IMR-90 (cell line): ENCODE measurements around the gene UGGT2. TPM values are rescaled to one million over a fixed set of nuclear protein-coding genes. Genes with fewer than 3 reads are reported as not detected.

Experiments used
- ATAC-seq: fragments of 200-7000 bp; cut with Tn5 transposase; 2 replicates; pipeline ENCODE4 v1.9.1; 2020; ENCODE audit warnings: low read depth, mild to moderate bottlenecking, moderate library complexity
- BruUV-seq: library from RNA; stranded (reverse); fragments of 400-500 nt; replicated peaks from 2 replicates; lab custom pipeline; 2021; lab: Mats Ljungman, UMichigan
- CTCF ChIA-PET: fragments of 300-600 bp; formaldehyde crosslinking; extraction: SDS; loops from one replicate; lab custom pipeline; 2021; ENCODE audit warnings: antibody characterized with exemption; lab: Yijun Ruan, JAX
- POLR2A ChIA-PET: fragments of 300-600 bp; sonication (Branson Sonifier 250); formaldehyde crosslinking; loops from one replicate; lab custom pipeline; 2022; ENCODE audit warnings: antibody characterized with exemption; ENCODE audit not compliant: unreplicated experiment; lab: Charles Lee
- DNase-seq: peaks from one replicate; pipeline ENCODE4 v3.0.0; 2013
- H2AFZ ChIP-seq: replicated peaks from 2 replicates; pipeline ENCODE3; 2013; ENCODE audit warnings: low read length, mild to moderate bottlenecking; ENCODE audit not compliant: poor library complexity
- H2AK5ac ChIP-seq: 2 replicates; pipeline ENCODE4 v1.6.1; 2013; ENCODE audit warnings: low read depth, low read length, inconsistent platforms
- H2AK9ac ChIP-seq: replicated peaks from 2 replicates; pipeline ENCODE3; 2013; ENCODE audit warnings: mild to moderate bottlenecking, low read depth, low read length, moderate library complexity; ENCODE audit not compliant: poor library complexity
- H2BK120ac ChIP-seq: 2 replicates; pipeline ENCODE4 v1.6.1; 2013; ENCODE audit warnings: low read depth, low read length, inconsistent platforms
- H2BK15ac ChIP-seq: 3 replicates; pipeline ENCODE4 v1.6.1; 2013; ENCODE audit warnings: low read depth, low read length, inconsistent platforms
- H2BK20ac ChIP-seq: 2 replicates; pipeline ENCODE4 v1.6.1; 2013; ENCODE audit warnings: low read depth, mild to moderate bottlenecking, inconsistent platforms, low read length, moderate library complexity
- H2BK5ac ChIP-seq: 2 replicates; pipeline ENCODE4 v1.6.1; 2013; ENCODE audit warnings: mild to moderate bottlenecking, low read depth, low read length, inconsistent platforms; ENCODE audit not compliant: poor library complexity, severe bottlenecking
- H3K14ac ChIP-seq: replicated peaks from 2 replicates; pipeline ENCODE4 v1.6.1; 2013; ENCODE audit warnings: low read depth, low read length, inconsistent platforms
- H3K18ac ChIP-seq: 2 replicates; pipeline ENCODE4 v1.6.1; 2013; ENCODE audit warnings: low read depth, low read length, control low read depth
- H3K23ac ChIP-seq: 2 replicates; pipeline ENCODE4 v1.6.1; 2013; ENCODE audit warnings: low read depth, low read length, inconsistent platforms
- H3K27ac ChIP-seq: 2 replicates; pipeline ENCODE4 v1.5.1; 2013; ENCODE audit warnings: mild to moderate bottlenecking, control low read depth, low read length; ENCODE audit not compliant: insufficient read depth
- H3K27me3 ChIP-seq: 2 replicates; pipeline ENCODE4 v1.6.1; 2013; ENCODE audit warnings: low read length; ENCODE audit not compliant: control insufficient read depth, insufficient read depth
- H3K36me3 ChIP-seq: 2 replicates; pipeline ENCODE4 v1.6.1; 2013; ENCODE audit warnings: low read length, mixed read lengths; ENCODE audit not compliant: control insufficient read depth, insufficient read depth
- H3K4ac ChIP-seq: 2 replicates; pipeline ENCODE4 v1.6.1; 2013; ENCODE audit warnings: low read depth, low read length, inconsistent platforms
- H3K4me1 ChIP-seq: 2 replicates; pipeline ENCODE4 v1.6.1; 2013; ENCODE audit warnings: low read length, mixed read lengths; ENCODE audit not compliant: control insufficient read depth, insufficient read depth
- H3K4me2 ChIP-seq: 2 replicates; pipeline ENCODE4 v1.6.1; 2013; ENCODE audit warnings: low read depth, mild to moderate bottlenecking, control low read depth, low read length, moderate library complexity
- H3K4me3 ChIP-seq: 2 replicates; pipeline ENCODE4 v1.5.1; 2013; ENCODE audit warnings: low read depth, mild to moderate bottlenecking, control low read depth, low read length, moderate library complexity; ENCODE audit not compliant: insufficient read depth
- H3K56ac ChIP-seq: 2 replicates; pipeline ENCODE4 v1.6.1; 2013; ENCODE audit warnings: low read length, inconsistent platforms; ENCODE audit not compliant: insufficient read depth; ENCODE audit errors: extremely low read depth
- H3K79me1 ChIP-seq, 2 experiments: 2 replicates each; pipeline ENCODE4 v1.6.1; 2013; ENCODE audit warnings: low read length in 2 of 2, inconsistent platforms in 1 of 2, low read depth in 1 of 2
- H3K9ac ChIP-seq: 2 replicates; pipeline ENCODE4 v1.6.1; 2013; ENCODE audit warnings: low read depth, low read length, control low read depth
- H3K9me1 ChIP-seq: 2 replicates; pipeline ENCODE4 v1.6.1; 2013; ENCODE audit warnings: low read length, inconsistent platforms; ENCODE audit not compliant: insufficient read depth
- H3K9me3 ChIP-seq: 2 replicates; pipeline ENCODE4 v1.6.1; 2013; ENCODE audit warnings: low read length; ENCODE audit not compliant: control insufficient read depth, insufficient read depth
- H4K20me1 ChIP-seq: 2 replicates; pipeline ENCODE4 v1.6.1; 2013; ENCODE audit warnings: low read length, inconsistent platforms; ENCODE audit not compliant: insufficient read depth
- H4K5ac ChIP-seq: 2 replicates; pipeline ENCODE4 v1.6.1; 2013; ENCODE audit warnings: mild to moderate bottlenecking, low read depth, low read length, control low read depth
- H4K8ac ChIP-seq, 2 experiments: 2 replicates each; pipeline ENCODE4 v1.6.1; 2013; ENCODE audit warnings: low read depth in 2 of 2, low read length in 2 of 2, control low read depth in 1 of 2, inconsistent platforms in 1 of 2
- H4K91ac ChIP-seq: 2 replicates; pipeline ENCODE4 v1.6.1; 2013; ENCODE audit warnings: low read depth, low read length, inconsistent platforms; ENCODE audit not compliant: insufficient read depth
- BHLHE40 ChIP-seq: fragments of 150-350 bp; IDR thresholded peaks from 2 replicates; pipeline ENCODE4 v1.6.1; 2016; ENCODE audit warnings: mild to moderate bottlenecking, low read depth, low read length
- CEBPB ChIP-seq: IDR thresholded peaks from 2 replicates; pipeline ENCODE4 v1.6.1; 2012; ENCODE audit warnings: low read depth, low read length, improper control_type of control experiment
- CHD1 ChIP-seq: IDR thresholded peaks from 2 replicates; pipeline ENCODE4 v1.6.1; 2012; ENCODE audit warnings: low read depth, low read length, improper control_type of control experiment
- FOS ChIP-seq: fragments of 150-350 bp; IDR thresholded peaks from 2 replicates; pipeline ENCODE4 v1.6.1; 2016; ENCODE audit warnings: low read depth, low read length
- MAFK ChIP-seq: IDR thresholded peaks from 2 replicates; pipeline ENCODE4 v1.6.1; 2012; ENCODE audit warnings: low read depth, low read length, improper control_type of control experiment
- MAZ ChIP-seq: IDR thresholded peaks from 2 replicates; pipeline ENCODE4 v1.6.1; 2012; ENCODE audit warnings: low read depth, mild to moderate bottlenecking, low read length, improper control_type of control experiment, moderate library complexity, borderline replicate concordance
- MXI1 ChIP-seq: IDR thresholded peaks from 2 replicates; pipeline ENCODE4 v1.6.1; 2012; ENCODE audit warnings: low read depth, mild to moderate bottlenecking, low read length, moderate library complexity, borderline replicate concordance
- NFE2L2 ChIP-seq: fragments of 150-350 bp; IDR thresholded peaks from 2 replicates; pipeline ENCODE4 v1.6.1; 2016; ENCODE audit warnings: low read depth, mild to moderate bottlenecking, low read length
- POLR2A ChIP-seq: IDR thresholded peaks from 2 replicates; pipeline ENCODE4 v1.6.1; 2012; ENCODE audit warnings: mild to moderate bottlenecking, low read depth, low read length
- RAD21 ChIP-seq: IDR thresholded peaks from 2 replicates; pipeline ENCODE4 v1.6.1; 2012; ENCODE audit warnings: low read length, improper control_type of control experiment
- RCOR1 ChIP-seq: IDR thresholded peaks from 2 replicates; pipeline ENCODE4 v1.6.1; 2012; ENCODE audit warnings: mild to moderate bottlenecking, low read length, improper control_type of control experiment; ENCODE audit not compliant: insufficient replicate concordance
- RFX5 ChIP-seq: IDR thresholded peaks from 2 replicates; pipeline ENCODE4 v1.8.0; 2012; ENCODE audit warnings: low read depth, mild to moderate bottlenecking, low read length, moderate library complexity
- SMC3 ChIP-seq: fragments of 150-350 bp; IDR thresholded peaks from 2 replicates; pipeline ENCODE4 v1.6.1; 2016; ENCODE audit warnings: low read depth, mild to moderate bottlenecking, antibody characterized with exemption, low read length, moderate library complexity
- WGBS, 2 experiments: methylation state at CpG; one replicate each; pipeline versions ENCODE4 v1.1.5 to v1.1.7; 2013; ENCODE audit warnings: missing lambda C conversion rate in 2 of 2; ENCODE audit not compliant: insufficient read length in 1 of 2; ENCODE audit errors: extremely low coverage in 2 of 2; 5-methylcytosine and 5-hydroxymethylcytosine counted together
- dilution Hi-C: fragments of 300-500 bp; cut with HindIII; formaldehyde crosslinking; loops from one replicate; pipeline ENCODE4 v1.14.3; 2018; ENCODE audit warnings: low sequenced_read_pairs; ENCODE audit not compliant: unreplicated experiment
- in situ Hi-C: fragments of 300-500 bp; cut with MboI; formaldehyde crosslinking; loops from 3 replicates; pipeline ENCODE4 v1.14.3; 2019; ENCODE audit warnings: low sequenced_read_pairs, inconsistent platforms, mixed read lengths
- intact Hi-C: fragments of 100-400 bp; cut with micrococcal nuclease; formaldehyde crosslinking; loops from 2 replicates; pipeline ENCODE4 v1.10.0; 2022
- polyA plus RNA-seq, 3 experiments: library from polyadenylated mRNA; depleted of rRNA; stranded (reverse); fragments of >200 nt; gene quantifications; 2 replicates each; pipeline ENCODE4 v1.2.3, GENCODE V29; 2012; ENCODE audit warnings: low replicate concordance in 1 of 3
- total RNA-seq: library from RNA; depleted of rRNA; stranded (reverse); fragments of >200 nt; gene quantifications from 2 replicates; pipeline ENCODE4 v1.2.3, GENCODE V29; 2012
- TF ChIP-seq, protein P1 (sequence below): conservative IDR thresholded peaks from 2 replicates; pipeline ENCODE4 v1.5.1; 2012; ENCODE audit warnings: mild to moderate bottlenecking, low read depth, low read length, improper control_type of control experiment
- TF ChIP-seq, protein P2 (sequence below): fragments of 150-350 bp; IDR thresholded peaks from 2 replicates; pipeline ENCODE4 v1.6.1; 2016; ENCODE audit warnings: low read depth, mild to moderate bottlenecking, low read length, moderate library complexity, borderline replicate concordance
- TF ChIP-seq, protein P3 (sequence below): fragments of 150-350 bp; IDR thresholded peaks from 2 replicates; pipeline ENCODE4 v1.6.1; 2017; ENCODE audit warnings: mild to moderate bottlenecking, antibody characterized with exemption, low read length, low read depth

Gene UGGT2
- total and polyA plus RNA-seq, 2 of the 4 experiments (the other 2 are of a cell fraction), result 21.4 to 40.1 TPM

DNA sequence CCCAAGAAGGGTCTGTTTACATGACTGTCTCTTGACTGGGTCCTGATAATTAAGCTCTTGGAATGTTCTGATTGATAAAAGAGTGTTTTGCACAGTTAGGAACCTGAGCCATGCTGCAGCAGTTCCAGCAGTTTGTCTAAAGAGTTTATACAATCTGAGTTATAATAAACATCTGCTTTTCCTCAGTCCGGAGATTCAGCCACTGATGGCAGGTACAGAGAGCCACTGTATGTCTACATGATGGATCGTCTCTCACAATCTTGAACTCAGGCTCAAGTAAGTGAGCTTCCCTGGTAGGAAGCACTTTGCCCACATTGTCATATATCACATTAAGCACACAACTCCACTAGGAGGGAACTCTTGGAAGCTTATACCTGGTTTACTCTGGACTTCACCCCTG, 84.3 kb downstream of the UGGT2 start:
- H3K36me3 ChIP-seq, result no peaks in the 10 kb centered on the region
- H4K20me1 ChIP-seq, result no peaks in the 10 kb centered on the region
- no peaks in the 10 kb centered on the region; a peak in 1 of 4 replicates for H3K79me1 ChIP-seq
- CTCF ChIA-PET, result interaction anchor here (1.0 to 1.5 kb wide), 2 partner anchors 12 to 18 kb away, joined by 3 read pairs; no protein-coding TSS in a partner anchor
- no peaks in the 10 kb centered on the region for H3K4me1 ChIP-seq
- BruUV-seq, result no TSS peak
- H3K9me3 ChIP-seq, result no peaks in the 10 kb centered on the region
- no peak overlapping the region for H4K91ac ChIP-seq
- no peak overlapping the region for H2AFZ ChIP-seq
- no peak overlapping the region for H2BK120ac ChIP-seq
- no peak overlapping the region for H3K4me2 ChIP-seq
- H3K9ac ChIP-seq, result no peak overlapping the region
- H3K18ac ChIP-seq, result no peak overlapping the region
- no peak overlapping the region for H2BK15ac ChIP-seq
- H4K8ac ChIP-seq, result no peak overlapping the region
- 0 out of 2 replicates have a peak, but pooled peaks cover 3% of the 10 kb centered on the region for H3K9me1 ChIP-seq
- no peak overlapping the region for H4K5ac ChIP-seq
- no peak overlapping the region for H3K4me3 ChIP-seq
- H3K23ac ChIP-seq, result no peak overlapping the region; the same call in 1 of the 2 replicates
- no peak overlapping the region for H2AK5ac ChIP-seq
- TF ChIP-seq CEBPB, result no peak
- no peak for TF ChIP-seq FOS
- TF ChIP-seq MXI1, result no peak
- no peak for TF ChIP-seq NFE2L2
- TF ChIP-seq, protein P1, sequence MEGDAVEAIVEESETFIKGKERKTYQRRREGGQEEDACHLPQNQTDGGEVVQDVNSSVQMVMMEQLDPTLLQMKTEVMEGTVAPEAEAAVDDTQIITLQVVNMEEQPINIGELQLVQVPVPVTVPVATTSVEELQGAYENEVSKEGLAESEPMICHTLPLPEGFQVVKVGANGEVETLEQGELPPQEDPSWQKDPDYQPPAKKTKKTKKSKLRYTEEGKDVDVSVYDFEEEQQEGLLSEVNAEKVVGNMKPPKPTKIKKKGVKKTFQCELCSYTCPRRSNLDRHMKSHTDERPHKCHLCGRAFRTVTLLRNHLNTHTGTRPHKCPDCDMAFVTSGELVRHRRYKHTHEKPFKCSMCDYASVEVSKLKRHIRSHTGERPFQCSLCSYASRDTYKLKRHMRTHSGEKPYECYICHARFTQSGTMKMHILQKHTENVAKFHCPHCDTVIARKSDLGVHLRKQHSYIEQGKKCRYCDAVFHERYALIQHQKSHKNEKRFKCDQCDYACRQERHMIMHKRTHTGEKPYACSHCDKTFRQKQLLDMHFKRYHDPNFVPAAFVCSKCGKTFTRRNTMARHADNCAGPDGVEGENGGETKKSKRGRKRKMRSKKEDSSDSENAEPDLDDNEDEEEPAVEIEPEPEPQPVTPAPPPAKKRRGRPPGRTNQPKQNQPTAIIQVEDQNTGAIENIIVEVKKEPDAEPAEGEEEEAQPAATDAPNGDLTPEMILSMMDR, result no peak
- TF ChIP-seq RCOR1, result no peak
- no peak for TF ChIP-seq SMC3
- no peak for TF ChIP-seq BHLHE40
- TF ChIP-seq POLR2A, result no peak
- TF ChIP-seq MAFK, result no peak
- no peak for TF ChIP-seq MAZ
- TF ChIP-seq RAD21, result no peak
- TF ChIP-seq, protein P2, sequence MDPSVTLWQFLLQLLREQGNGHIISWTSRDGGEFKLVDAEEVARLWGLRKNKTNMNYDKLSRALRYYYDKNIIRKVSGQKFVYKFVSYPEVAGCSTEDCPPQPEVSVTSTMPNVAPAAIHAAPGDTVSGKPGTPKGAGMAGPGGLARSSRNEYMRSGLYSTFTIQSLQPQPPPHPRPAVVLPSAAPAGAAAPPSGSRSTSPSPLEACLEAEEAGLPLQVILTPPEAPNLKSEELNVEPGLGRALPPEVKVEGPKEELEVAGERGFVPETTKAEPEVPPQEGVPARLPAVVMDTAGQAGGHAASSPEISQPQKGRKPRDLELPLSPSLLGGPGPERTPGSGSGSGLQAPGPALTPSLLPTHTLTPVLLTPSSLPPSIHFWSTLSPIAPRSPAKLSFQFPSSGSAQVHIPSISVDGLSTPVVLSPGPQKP, result no peak
- TF ChIP-seq, protein P3, sequence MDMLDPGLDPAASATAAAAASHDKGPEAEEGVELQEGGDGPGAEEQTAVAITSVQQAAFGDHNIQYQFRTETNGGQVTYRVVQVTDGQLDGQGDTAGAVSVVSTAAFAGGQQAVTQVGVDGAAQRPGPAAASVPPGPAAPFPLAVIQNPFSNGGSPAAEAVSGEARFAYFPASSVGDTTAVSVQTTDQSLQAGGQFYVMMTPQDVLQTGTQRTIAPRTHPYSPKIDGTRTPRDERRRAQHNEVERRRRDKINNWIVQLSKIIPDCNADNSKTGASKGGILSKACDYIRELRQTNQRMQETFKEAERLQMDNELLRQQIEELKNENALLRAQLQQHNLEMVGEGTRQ, result no peak
- no peak for TF ChIP-seq RFX5
- TF ChIP-seq CHD1, result no peak
- H2AK9ac ChIP-seq, result no peak overlapping the region
- DNase-seq, result no peak
- no peaks in the 10 kb centered on the region for H3K27me3 ChIP-seq
- no peak overlapping the region for H2BK20ac ChIP-seq
- in situ Hi-C loops, result no loop called here
- intact Hi-C loops, result no loop called here
- POLR2A ChIA-PET, result no interaction called here
- dilution Hi-C loops, result no loop called here
- H2BK5ac ChIP-seq, result no peak overlapping the region
- no CpG with 5 or more reads among the region's 2 CpGs for WGBS, 2 experiments
- no peak overlapping the region for H3K14ac ChIP-seq
- no peak overlapping the region for H3K4ac ChIP-seq
- ATAC-seq, result peak; percentile 24; the same call in 1 of the 2 replicates
- H3K56ac ChIP-seq, result no peak overlapping the region
- no peak overlapping the region for H3K27ac ChIP-seq
